GM23338 (cell line): Measurements from ENCODE around the gene ANKRD40CL. TPM values are rescaled to one million over a fixed set of nuclear protein-coding genes. Genes with fewer than 3 reads are reported as not detected.

Source experiments
- ATAC-seq: fragments of 200-7000 bp; cut with Tn5 transposase; 3 replicates; pipeline ENCODE4 v1.9.1; 2020
- DNase-seq: peaks from one replicate; pipeline ENCODE4 v3.0.0-alpha.2; 2015; ENCODE audit warnings: low spot score
- H2AFZ ChIP-seq: fragments of 200-600 bp; sonication (generic); 2 replicates; pipeline ENCODE4 v1.8.0; 2016; ENCODE audit warnings: antibody characterized with exemption, mild to moderate bottlenecking, moderate library complexity
- H3F3A ChIP-seq: fragments of 200-600 bp; sonication (generic); replicated peaks from 2 replicates; pipeline ENCODE4 v1.8.0; 2017; ENCODE audit warnings: antibody characterized with exemption, mixed run types, low read depth
- H3K27ac ChIP-seq: fragments of 200-600 bp; sonication (generic); 2 replicates; pipeline ENCODE4 v1.6.1; 2016; ENCODE audit warnings: low read depth
- H3K27me3 ChIP-seq: fragments of 200-600 bp; sonication (generic); 2 replicates; pipeline ENCODE4 v1.8.0; 2016; ENCODE audit warnings: mild to moderate bottlenecking, mixed run types, moderate library complexity; ENCODE audit not compliant: insufficient read depth
- H3K36me3 ChIP-seq: fragments of 200-600 bp; sonication (generic); 2 replicates; pipeline ENCODE4 v1.8.0; 2016; ENCODE audit warnings: mild to moderate bottlenecking; ENCODE audit not compliant: insufficient read depth
- H3K4me1 ChIP-seq: fragments of 200-600 bp; sonication (generic); 2 replicates; pipeline ENCODE4 v1.8.0; 2016; ENCODE audit warnings: mild to moderate bottlenecking, moderate library complexity; ENCODE audit not compliant: insufficient read depth
- H3K4me2 ChIP-seq: fragments of 200-600 bp; sonication (generic); 2 replicates; pipeline ENCODE4 v1.7.1; 2017; ENCODE audit warnings: mixed run types
- H3K4me3 ChIP-seq: fragments of 200-600 bp; sonication (generic); 2 replicates; pipeline ENCODE4 v1.6.1; 2016; ENCODE audit warnings: mixed run types
- H3K79me2 ChIP-seq: fragments of 200-600 bp; sonication (generic); replicated peaks from 2 replicates; pipeline ENCODE4 v1.8.0; 2017; ENCODE audit warnings: mild to moderate bottlenecking; ENCODE audit not compliant: insufficient read depth
- H3K9me2 ChIP-seq: fragments of 200-600 bp; sonication (generic); 2 replicates; pipeline ENCODE4 v1.8.0; 2017; ENCODE audit not compliant: insufficient read depth
- H4K20me1 ChIP-seq: fragments of 200-600 bp; sonication (generic); replicated peaks from 2 replicates; pipeline ENCODE4 v1.8.0; 2017; ENCODE audit warnings: mild to moderate bottlenecking; ENCODE audit not compliant: insufficient read depth
- H3K27ac Mint-ChIP-seq: 2 replicates; pipeline ENCODE4 v1.8.0; 2020; ENCODE audit warnings: inconsistent platforms, mild to moderate bottlenecking, moderate library complexity, mixed read lengths
- H3K27me3 Mint-ChIP-seq: 3 replicates; pipeline ENCODE4 v1.8.0; 2022; ENCODE audit warnings: low read depth, mild to moderate bottlenecking, moderate library complexity, mixed read lengths, inconsistent platforms; ENCODE audit not compliant: insufficient read depth, poor library complexity
- H3K36me3 Mint-ChIP-seq: 3 replicates; pipeline ENCODE4 v1.8.0; 2021; ENCODE audit warnings: low read depth, mild to moderate bottlenecking, inconsistent platforms, moderate library complexity, mixed read lengths
- H3K4me1 Mint-ChIP-seq: 3 replicates; pipeline ENCODE4 v1.8.0; 2020; ENCODE audit warnings: mild to moderate bottlenecking, inconsistent platforms, mixed read lengths
- H3K4me3 Mint-ChIP-seq: 3 replicates; pipeline ENCODE4 v1.8.0; 2021; ENCODE audit warnings: moderate library complexity, mild to moderate bottlenecking, inconsistent platforms, mixed read lengths
- H3K9me3 Mint-ChIP-seq: 3 replicates; pipeline ENCODE4 v1.8.0; 2020; ENCODE audit warnings: moderate library complexity, mild to moderate bottlenecking, inconsistent platforms, mixed read lengths
- CREB1 ChIP-seq: fragments of 250-450 bp; sonication (Bioruptor Pico); IDR thresholded peaks from 2 replicates; pipeline ENCODE4 v1.5.0; 2020; ENCODE audit warnings: low read depth, mild to moderate bottlenecking, moderate library complexity
- POLR2AphosphoS5 ChIP-seq: IDR thresholded peaks from 2 replicates; pipeline ENCODE4 v1.6.1; 2016; ENCODE audit warnings: antibody characterized with exemption, low read depth
- polyA plus RNA-seq: library from polyadenylated mRNA; unstranded; fragments of >200 nt; fragmentation: Nextera tagmentation; extraction: Ambion mirVana; gene quantifications from 2 replicates; pipeline ENCODE4 v1.2.1, GENCODE V29; 2016
- total RNA-seq: library from RNA; depleted of rRNA; stranded (reverse); fragments of >200 nt; shearing (Covaris generic); gene quantifications from 2 replicates; pipeline ENCODE4 v1.2.3, GENCODE V29; 2014
- TF ChIP-seq, protein P1 (sequence below): IDR thresholded peaks from one replicate; pipeline ENCODE4 v1.6.1; 2018; ENCODE audit warnings: antibody characterized with exemption; ENCODE audit not compliant: unreplicated experiment
- TF ChIP-seq, protein P2 (sequence below): fragments of 250-450 bp; sonication (Bioruptor Pico); IDR thresholded peaks from 2 replicates; pipeline ENCODE4 v1.5.0; 2020; ENCODE audit warnings: mild to moderate bottlenecking, moderate library complexity
- TF ChIP-seq, protein P3 (sequence below): IDR thresholded peaks from 2 replicates; pipeline ENCODE4 v1.6.1; 2016; ENCODE audit warnings: antibody characterized with exemption

Gene ANKRD40CL
- total and polyA plus RNA-seq, 2 experiments from 2014 or later = not detected

DNA sequence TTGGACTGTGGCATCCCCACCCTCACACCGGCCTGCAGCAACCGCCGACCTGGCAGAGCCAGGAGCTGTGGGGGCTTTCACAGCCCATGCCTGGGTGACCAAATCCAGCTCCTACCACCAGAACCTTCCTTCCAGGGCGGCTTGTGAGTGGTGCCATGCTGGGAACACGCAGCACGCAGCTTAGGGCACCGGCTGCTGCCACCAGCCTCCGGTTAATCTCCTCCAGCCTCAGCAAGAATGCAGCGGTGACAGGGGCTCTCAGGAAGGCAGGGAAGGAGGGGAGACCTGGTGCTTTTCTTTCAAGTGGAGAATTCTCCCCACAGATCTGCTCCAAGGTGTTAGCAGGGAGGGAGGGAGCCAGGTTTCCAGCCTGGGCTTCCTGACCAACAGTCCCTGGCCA, 32.3 kb upstream of the ANKRD40CL start:
- H3F3A ChIP-seq = no peaks in the 10 kb centered on the region
- no peaks in the 10 kb centered on the region for H3K79me2 ChIP-seq
- no peak for DNase-seq
- TF ChIP-seq, protein P1, sequence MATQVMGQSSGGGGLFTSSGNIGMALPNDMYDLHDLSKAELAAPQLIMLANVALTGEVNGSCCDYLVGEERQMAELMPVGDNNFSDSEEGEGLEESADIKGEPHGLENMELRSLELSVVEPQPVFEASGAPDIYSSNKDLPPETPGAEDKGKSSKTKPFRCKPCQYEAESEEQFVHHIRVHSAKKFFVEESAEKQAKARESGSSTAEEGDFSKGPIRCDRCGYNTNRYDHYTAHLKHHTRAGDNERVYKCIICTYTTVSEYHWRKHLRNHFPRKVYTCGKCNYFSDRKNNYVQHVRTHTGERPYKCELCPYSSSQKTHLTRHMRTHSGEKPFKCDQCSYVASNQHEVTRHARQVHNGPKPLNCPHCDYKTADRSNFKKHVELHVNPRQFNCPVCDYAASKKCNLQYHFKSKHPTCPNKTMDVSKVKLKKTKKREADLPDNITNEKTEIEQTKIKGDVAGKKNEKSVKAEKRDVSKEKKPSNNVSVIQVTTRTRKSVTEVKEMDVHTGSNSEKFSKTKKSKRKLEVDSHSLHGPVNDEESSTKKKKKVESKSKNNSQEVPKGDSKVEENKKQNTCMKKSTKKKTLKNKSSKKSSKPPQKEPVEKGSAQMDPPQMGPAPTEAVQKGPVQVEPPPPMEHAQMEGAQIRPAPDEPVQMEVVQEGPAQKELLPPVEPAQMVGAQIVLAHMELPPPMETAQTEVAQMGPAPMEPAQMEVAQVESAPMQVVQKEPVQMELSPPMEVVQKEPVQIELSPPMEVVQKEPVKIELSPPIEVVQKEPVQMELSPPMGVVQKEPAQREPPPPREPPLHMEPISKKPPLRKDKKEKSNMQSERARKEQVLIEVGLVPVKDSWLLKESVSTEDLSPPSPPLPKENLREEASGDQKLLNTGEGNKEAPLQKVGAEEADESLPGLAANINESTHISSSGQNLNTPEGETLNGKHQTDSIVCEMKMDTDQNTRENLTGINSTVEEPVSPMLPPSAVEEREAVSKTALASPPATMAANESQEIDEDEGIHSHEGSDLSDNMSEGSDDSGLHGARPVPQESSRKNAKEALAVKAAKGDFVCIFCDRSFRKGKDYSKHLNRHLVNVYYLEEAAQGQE = no peak
- TF ChIP-seq, protein P2, sequence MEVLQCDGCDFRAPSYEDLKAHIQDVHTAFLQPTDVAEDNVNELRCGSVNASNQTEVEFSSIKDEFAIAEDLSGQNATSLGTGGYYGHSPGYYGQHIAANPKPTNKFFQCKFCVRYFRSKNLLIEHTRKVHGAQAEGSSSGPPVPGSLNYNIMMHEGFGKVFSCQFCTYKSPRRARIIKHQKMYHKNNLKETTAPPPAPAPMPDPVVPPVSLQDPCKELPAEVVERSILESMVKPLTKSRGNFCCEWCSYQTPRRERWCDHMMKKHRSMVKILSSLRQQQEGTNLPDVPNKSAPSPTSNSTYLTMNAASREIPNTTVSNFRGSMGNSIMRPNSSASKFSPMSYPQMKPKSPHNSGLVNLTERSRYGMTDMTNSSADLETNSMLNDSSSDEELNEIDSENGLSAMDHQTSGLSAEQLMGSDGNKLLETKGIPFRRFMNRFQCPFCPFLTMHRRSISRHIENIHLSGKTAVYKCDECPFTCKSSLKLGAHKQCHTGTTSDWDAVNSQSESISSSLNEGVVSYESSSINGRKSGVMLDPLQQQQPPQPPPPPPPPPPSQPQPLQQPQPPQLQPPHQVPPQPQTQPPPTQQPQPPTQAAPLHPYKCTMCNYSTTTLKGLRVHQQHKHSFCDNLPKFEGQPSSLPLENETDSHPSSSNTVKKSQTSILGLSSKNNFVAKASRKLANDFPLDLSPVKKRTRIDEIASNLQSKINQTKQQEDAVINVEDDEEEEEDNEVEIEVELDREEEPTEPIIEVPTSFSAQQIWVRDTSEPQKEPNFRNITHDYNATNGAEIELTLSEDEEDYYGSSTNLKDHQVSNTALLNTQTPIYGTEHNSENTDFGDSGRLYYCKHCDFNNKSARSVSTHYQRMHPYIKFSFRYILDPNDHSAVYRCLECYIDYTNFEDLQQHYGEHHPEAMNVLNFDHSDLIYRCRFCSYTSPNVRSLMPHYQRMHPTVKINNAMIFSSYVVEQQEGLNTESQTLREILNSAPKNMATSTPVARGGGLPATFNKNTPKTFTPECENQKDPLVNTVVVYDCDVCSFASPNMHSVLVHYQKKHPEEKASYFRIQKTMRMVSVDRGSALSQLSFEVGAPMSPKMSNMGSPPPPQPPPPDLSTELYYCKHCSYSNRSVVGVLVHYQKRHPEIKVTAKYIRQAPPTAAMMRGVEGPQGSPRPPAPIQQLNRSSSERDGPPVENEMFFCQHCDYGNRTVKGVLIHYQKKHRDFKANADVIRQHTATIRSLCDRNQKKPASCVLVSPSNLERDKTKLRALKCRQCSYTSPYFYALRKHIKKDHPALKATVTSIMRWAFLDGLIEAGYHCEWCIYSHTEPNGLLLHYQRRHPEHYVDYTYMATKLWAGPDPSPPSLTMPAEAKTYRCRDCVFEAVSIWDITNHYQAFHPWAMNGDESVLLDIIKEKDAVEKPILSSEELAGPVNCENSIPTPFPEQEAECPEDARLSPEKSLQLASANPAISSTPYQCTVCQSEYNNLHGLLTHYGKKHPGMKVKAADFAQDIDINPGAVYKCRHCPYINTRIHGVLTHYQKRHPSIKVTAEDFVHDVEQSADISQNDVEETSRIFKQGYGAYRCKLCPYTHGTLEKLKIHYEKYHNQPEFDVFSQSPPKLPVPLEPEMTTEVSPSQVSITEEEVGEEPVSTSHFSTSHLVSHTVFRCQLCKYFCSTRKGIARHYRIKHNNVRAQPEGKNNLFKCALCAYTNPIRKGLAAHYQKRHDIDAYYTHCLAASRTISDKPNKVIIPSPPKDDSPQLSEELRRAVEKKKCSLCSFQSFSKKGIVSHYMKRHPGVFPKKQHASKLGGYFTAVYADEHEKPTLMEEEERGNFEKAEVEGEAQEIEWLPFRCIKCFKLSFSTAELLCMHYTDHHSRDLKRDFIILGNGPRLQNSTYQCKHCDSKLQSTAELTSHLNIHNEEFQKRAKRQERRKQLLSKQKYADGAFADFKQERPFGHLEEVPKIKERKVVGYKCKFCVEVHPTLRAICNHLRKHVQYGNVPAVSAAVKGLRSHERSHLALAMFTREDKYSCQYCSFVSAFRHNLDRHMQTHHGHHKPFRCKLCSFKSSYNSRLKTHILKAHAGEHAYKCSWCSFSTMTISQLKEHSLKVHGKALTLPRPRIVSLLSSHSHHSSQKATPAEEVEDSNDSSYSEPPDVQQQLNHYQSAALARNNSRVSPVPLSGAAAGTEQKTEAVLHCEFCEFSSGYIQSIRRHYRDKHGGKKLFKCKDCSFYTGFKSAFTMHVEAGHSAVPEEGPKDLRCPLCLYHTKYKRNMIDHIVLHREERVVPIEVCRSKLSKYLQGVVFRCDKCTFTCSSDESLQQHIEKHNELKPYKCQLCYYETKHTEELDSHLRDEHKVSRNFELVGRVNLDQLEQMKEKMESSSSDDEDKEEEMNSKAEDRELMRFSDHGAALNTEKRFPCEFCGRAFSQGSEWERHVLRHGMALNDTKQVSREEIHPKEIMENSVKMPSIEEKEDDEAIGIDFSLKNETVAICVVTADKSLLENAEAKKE (CRISPR knock-in tag) = no peak
- TF ChIP-seq, protein P3, sequence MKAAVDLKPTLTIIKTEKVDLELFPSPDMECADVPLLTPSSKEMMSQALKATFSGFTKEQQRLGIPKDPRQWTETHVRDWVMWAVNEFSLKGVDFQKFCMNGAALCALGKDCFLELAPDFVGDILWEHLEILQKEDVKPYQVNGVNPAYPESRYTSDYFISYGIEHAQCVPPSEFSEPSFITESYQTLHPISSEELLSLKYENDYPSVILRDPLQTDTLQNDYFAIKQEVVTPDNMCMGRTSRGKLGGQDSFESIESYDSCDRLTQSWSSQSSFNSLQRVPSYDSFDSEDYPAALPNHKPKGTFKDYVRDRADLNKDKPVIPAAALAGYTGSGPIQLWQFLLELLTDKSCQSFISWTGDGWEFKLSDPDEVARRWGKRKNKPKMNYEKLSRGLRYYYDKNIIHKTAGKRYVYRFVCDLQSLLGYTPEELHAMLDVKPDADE = no peak
- TF ChIP-seq POLR2AphosphoS5 = no peak
- no peak for TF ChIP-seq CREB1 (CRISPR knock-in tag)
- no peaks in the 10 kb centered on the region for H3K9me2 ChIP-seq
- ATAC-seq = peak; percentile 28; the same call in 2 of the 3 replicates
- no peak overlapping the region for H3K4me2 ChIP-seq
- Mint-ChIP-seq H3K4me1 (peaks cover 22% of the 10 kb centered on the region), H3K27ac (no peak overlapping the region), H3K9me3 (no peaks in the 10 kb centered on the region), H3K4me3 (no peak overlapping the region), H3K27me3 (peaks cover 3% of the 10 kb centered on the region), H3K36me3 (no peaks in the 10 kb centered on the region)
- H2AFZ ChIP-seq = no peak overlapping the region
- H3K27me3 ChIP-seq = no peaks in the 10 kb centered on the region
- H3K4me3 ChIP-seq = no peak overlapping the region
- no peaks in the 10 kb centered on the region for H3K4me1 ChIP-seq
- H3K27ac ChIP-seq = no peak overlapping the region
- H4K20me1 ChIP-seq = no peaks in the 10 kb centered on the region
- no peaks in the 10 kb centered on the region for H3K36me3 ChIP-seq
